Keratinocyte (primary cell): ENCODE data around the gene EME2. TPM values are rescaled to one million over a fixed set of nuclear protein-coding genes. Genes with fewer than 3 reads are reported as not detected.

ENCODE experiments used
- DNase-seq: peaks from one replicate; pipeline ENCODE4 v3.0.0-alpha.2; 2011; ENCODE audit warnings: low read depth, missing footprints, low spot score
- FAIRE-seq: peaks from 2 replicates; lab custom pipeline; 2011; peaks lifted over from hg19 to GRCh38; lab: Jason Lieb, UNC
- H2AFZ ChIP-seq: 2 replicates; pipeline ENCODE4 v1.6.0; 2012; ENCODE audit warnings: low read length, control low read depth, inconsistent platforms; ENCODE audit not compliant: control insufficient read depth
- H3K27ac ChIP-seq: 2 replicates; pipeline ENCODE4 v1.5.1; 2011; ENCODE audit warnings: low read length; ENCODE audit not compliant: control insufficient read depth, insufficient read depth
- H3K27me3 ChIP-seq: 3 replicates; pipeline ENCODE4 v1.6.0; 2011; ENCODE audit warnings: low read length; ENCODE audit not compliant: control insufficient read depth, insufficient read depth; ENCODE audit errors: extremely low read depth
- H3K36me3 ChIP-seq, 2 experiments: 2 replicates in 1 of 2; 3 replicates in 1 of 2; pipeline ENCODE4 v1.5.1; 2011; ENCODE audit warnings: low read length in 2 of 2, mild to moderate bottlenecking in 1 of 2; ENCODE audit not compliant: control insufficient read depth in 2 of 2, insufficient read depth in 2 of 2; ENCODE audit errors: extremely low read depth in 1 of 2
- H3K4me1 ChIP-seq: 3 replicates; pipeline ENCODE4 v1.5.1; 2011; ENCODE audit warnings: low read length; ENCODE audit not compliant: control insufficient read depth, insufficient read depth; ENCODE audit errors: extremely low read depth
- H3K4me2 ChIP-seq: 3 replicates; pipeline ENCODE4 v1.6.0; 2011; ENCODE audit warnings: low read depth, low read length; ENCODE audit not compliant: control insufficient read depth, insufficient read depth; ENCODE audit errors: extremely low read depth
- H3K4me3 ChIP-seq, 3 experiments: fragments of 200-600 bp in 1 of 3; sonication (generic) in 1 of 3; 2 replicates in 2 of 3; 3 replicates in 1 of 3; pipeline ENCODE4 v1.5.1; 2011 to 2016; ENCODE audit warnings: low read length in 3 of 3, mild to moderate bottlenecking in 3 of 3, control low read depth in 2 of 3, inconsistent platforms in 1 of 3, low read depth in 1 of 3, mixed read lengths in 1 of 3, mixed run types in 1 of 3, moderate library complexity in 1 of 3; ENCODE audit not compliant: control insufficient read depth in 2 of 3, insufficient read depth in 2 of 3; ENCODE audit errors: extremely low read depth in 1 of 3
- H3K79me2 ChIP-seq: 2 replicates; pipeline ENCODE4 v1.6.0; 2012; ENCODE audit warnings: low read length; ENCODE audit not compliant: control insufficient read depth, insufficient read depth
- H3K9ac ChIP-seq: 3 replicates; pipeline ENCODE4 v1.6.0; 2011; ENCODE audit warnings: low read length; ENCODE audit not compliant: control insufficient read depth, insufficient read depth; ENCODE audit errors: extremely low read depth
- H3K9me1 ChIP-seq: 3 replicates; pipeline ENCODE4 v1.6.0; 2011; ENCODE audit warnings: low read length; ENCODE audit not compliant: control insufficient read depth, insufficient read depth; ENCODE audit errors: extremely low read depth
- H3K9me3 ChIP-seq: 2 replicates; pipeline ENCODE4 v1.5.1; 2012; ENCODE audit warnings: low read depth, low read length; ENCODE audit not compliant: control insufficient read depth
- H4K20me1 ChIP-seq: 3 replicates; pipeline ENCODE4 v1.6.0; 2011; ENCODE audit warnings: low read length; ENCODE audit not compliant: control insufficient read depth, insufficient read depth; ENCODE audit errors: extremely low read depth
- CTCF ChIP-seq, 3 experiments: IDR thresholded peaks in 1 of 3; conservative IDR thresholded peaks in 1 of 3; optimal IDR thresholded peaks in 1 of 3; 2 replicates in 2 of 3; 3 replicates in 1 of 3; pipeline versions ENCODE3 to v1.5.1; 2011; ENCODE audit warnings: low read length in 3 of 3, mild to moderate bottlenecking in 3 of 3, moderate library complexity in 2 of 3, control low read depth in 1 of 3, inconsistent platforms in 1 of 3; ENCODE audit not compliant: insufficient read depth in 2 of 3; ENCODE audit errors: extremely low read depth in 1 of 3
- EZH2 ChIP-seq: IDR thresholded peaks from one replicate; pipeline ENCODE4 v1.6.1; 2012; ENCODE audit warnings: inconsistent platforms, mild to moderate bottlenecking, low read length, moderate library complexity
- dilution Hi-C: fragments of 300-500 bp; cut with MboI; formaldehyde crosslinking; loops from one replicate; pipeline ENCODE4 v1.7.0; 2020; ENCODE audit warnings: low sequenced_read_pairs; ENCODE audit not compliant: extremely low pct_ligation_motif_present
- polyA plus RNA-seq, 5 experiments: library from polyadenylated mRNA; depleted of rRNA in 3 of 5; stranded (reverse) in 3 of 5; stranded (forward) in 1 of 5; unstranded in 1 of 5; fragments of >200 nt; gene quantifications; 1 replicate in 1 of 5; 2 replicates in 3 of 5; 3 replicates in 1 of 5; pipeline versions ENCODE4 v1.2.1 to v1.2.3, GENCODE V29; 2011 to 2012; ENCODE audit warnings: missing spikeins in 2 of 5, low read depth in 1 of 5, low replicate concordance in 1 of 5

EME2 gene
- polyA plus RNA-seq, 1 donor (not counting 4 experiments of a cell fraction or from before 2014, with no cell fraction given) = 6.3 TPM

DNA sequence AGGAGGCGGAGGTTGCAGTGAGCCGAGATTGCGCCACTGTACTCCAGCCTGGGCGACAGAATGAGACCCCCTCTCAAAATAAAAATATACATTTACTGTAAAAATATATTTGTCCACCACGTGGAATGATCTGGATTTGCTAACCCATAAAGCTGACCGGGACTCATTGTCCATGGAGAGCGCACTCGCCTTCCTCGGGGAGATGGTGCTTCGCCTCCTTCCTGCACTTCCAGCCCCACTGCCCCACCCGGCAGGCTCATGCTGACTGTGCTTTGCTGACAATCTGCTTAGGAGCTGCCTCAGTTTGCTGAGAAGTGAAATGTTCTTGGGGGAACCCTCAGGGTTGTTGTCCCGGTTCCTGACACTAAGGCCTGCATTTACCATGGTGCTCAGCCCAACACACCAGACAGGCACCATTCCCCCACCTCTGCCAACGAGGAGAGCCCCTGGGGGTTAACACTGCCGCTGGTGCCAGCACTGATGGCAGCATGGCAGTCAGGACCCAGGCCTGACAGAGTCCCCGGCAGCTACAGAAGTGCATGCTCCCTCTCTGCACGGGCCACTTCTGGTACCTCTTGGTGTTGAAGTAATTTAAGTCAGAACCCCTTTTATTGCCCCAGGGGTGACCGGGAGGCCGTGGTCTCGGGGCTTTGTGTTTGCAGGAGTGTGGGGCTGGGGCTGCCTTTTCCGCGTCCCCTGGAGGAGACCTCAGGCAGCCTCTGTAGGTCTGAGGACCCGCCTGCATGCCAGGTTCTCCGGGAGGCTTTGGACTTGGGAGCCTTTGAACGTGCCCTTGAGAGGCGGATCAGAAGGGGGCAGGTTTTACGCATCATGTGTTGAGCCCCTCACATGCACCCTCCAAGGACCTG is 12.6 kb downstream of the EME2 start:
- FAIRE-seq (no peak), DNase-seq (no peak)
- Histone ChIP-seq H3K9me1 (peaks cover 4% of the 10 kb centered on the region), H3K27ac (no peak overlapping the region), H3K9me3 (no peaks in the 10 kb centered on the region), H3K4me3 (no peak overlapping the region), H3K4me1 (peaks cover 31% of the 10 kb centered on the region), H3K9ac (no peak overlapping the region), H3K36me3 (peaks cover 2 to 11% of the 10 kb centered on the region in 2 experiments), H4K20me1 (peaks cover 3% of the 10 kb centered on the region), H3K4me2 (no peak overlapping the region), H3K79me2 (peaks cover 44% of the 10 kb centered on the region), H2AFZ (no peak overlapping the region), H3K27me3 (no peaks in the 10 kb centered on the region)
- dilution Hi-C loops = no loop called here
- TF ChIP-seq EZH2 = no peak
- TF ChIP-seq CTCF (optimal IDR thresholded peaks at IDR 0.05 in 1 of 3, IDR thresholded peaks at IDR 0.05 in 1 of 3, conservative IDR thresholded peaks at IDR 0.05 in 1 of 3; ENCODE audit: extremely low read depth in 1 of 3, insufficient read depth in 2 of 3, low read length in 3 of 3) = no peak

GRCh38 chr16:1785846-1786170 is 13.2 kb downstream of the EME2 start:
- H4K20me1 ChIP-seq = peaks cover 3% of the 10 kb centered on the region
- FAIRE-seq (no peak), DNase-seq (no peak)
- H3K36me3 ChIP-seq = peaks cover 2 to 11% of the 10 kb centered on the region in 2 experiments
- no peak for TF ChIP-seq EZH2
- no peak for TF ChIP-seq CTCF (optimal IDR thresholded peaks at IDR 0.05 in 1 of 3, IDR thresholded peaks at IDR 0.05 in 1 of 3, conservative IDR thresholded peaks at IDR 0.05 in 1 of 3; ENCODE audit: extremely low read depth in 1 of 3, insufficient read depth in 2 of 3, low read length in 3 of 3)
- H3K4me3 ChIP-seq = no peak overlapping the region
- no peaks in the 10 kb centered on the region for H3K9me3 ChIP-seq
- H3K4me1 ChIP-seq = peaks cover 30% of the 10 kb centered on the region
- H3K79me2 ChIP-seq = peaks cover 44% of the 10 kb centered on the region
- peaks cover 4% of the 10 kb centered on the region for H3K9me1 ChIP-seq
- H3K4me2 ChIP-seq = no peak overlapping the region
- H3K27ac ChIP-seq = no peak overlapping the region
- no peaks in the 10 kb centered on the region for H3K27me3 ChIP-seq
- no peak overlapping the region for H2AFZ ChIP-seq
- dilution Hi-C loops = no loop called here
- no peak overlapping the region for H3K9ac ChIP-seq
